Caco-2 (cell line): ENCODE results near the gene SEPTIN10. TPM values are rescaled to one million over a fixed set of nuclear protein-coding genes. Genes with fewer than 3 reads are reported as not detected.

ENCODE experiments used
- BruUV-seq: library from RNA; stranded (reverse); fragments of 400-500 nt; replicated peaks from 2 replicates; lab custom pipeline; 2021; lab: Mats Ljungman, UMichigan
- CTCF ChIA-PET: fragments of 300-600 bp; sonication (Branson Sonifier 250); formaldehyde crosslinking; loops from one replicate; lab custom pipeline; 2022; ENCODE audit warnings: antibody characterized with exemption; lab: Charles Lee
- POLR2A ChIA-PET: fragments of 300-600 bp; sonication (Branson Sonifier 250); formaldehyde crosslinking; loops from one replicate; lab custom pipeline; 2022; ENCODE audit warnings: antibody characterized with exemption; lab: Charles Lee
- DNase-seq, 2 experiments: peaks; one replicate each; pipeline versions ENCODE4 v3.0.0 to v3.0.0-alpha.2; 2020 to 2022
- H3K27me3 ChIP-seq: replicated peaks from 2 replicates; pipeline ENCODE4 v1.6.0; 2011; ENCODE audit warnings: low read length; ENCODE audit not compliant: control insufficient read depth, insufficient read depth
- H3K36me3 ChIP-seq: 2 replicates; pipeline ENCODE4 v1.5.1; 2011; ENCODE audit warnings: low read length; ENCODE audit not compliant: control insufficient read depth, insufficient read depth
- H3K4me1 ChIP-seq: fragments of 250-450 bp; sonication (Bioruptor Pico); 2 replicates; pipeline ENCODE4 v1.5.1; 2020; ENCODE audit warnings: mild to moderate bottlenecking
- H3K4me3 ChIP-seq: 2 replicates; pipeline ENCODE4 v1.5.1; 2011; ENCODE audit warnings: low read depth, mild to moderate bottlenecking, control low read depth, low read length
- H3K9me3 ChIP-seq: fragments of 250-450 bp; sonication (Bioruptor Pico); 2 replicates; pipeline ENCODE4 v1.5.1; 2020; ENCODE audit warnings: mild to moderate bottlenecking, moderate library complexity
- H3K27ac Mint-ChIP-seq: one replicate; pipeline ENCODE4 v1.8.0; 2022; ENCODE audit warnings: mixed read lengths; ENCODE audit not compliant: unreplicated experiment
- H3K27me3 Mint-ChIP-seq: one replicate; pipeline ENCODE4 v1.8.0; 2022; ENCODE audit warnings: mixed read lengths; ENCODE audit not compliant: insufficient read depth, unreplicated experiment
- H3K36me3 Mint-ChIP-seq: one replicate; pipeline ENCODE4 v1.8.0; 2022; ENCODE audit warnings: mild to moderate bottlenecking, mixed read lengths; ENCODE audit not compliant: insufficient read depth, unreplicated experiment
- H3K4me1 Mint-ChIP-seq: one replicate; pipeline ENCODE4 v1.8.0; 2022; ENCODE audit warnings: low read depth, mixed read lengths; ENCODE audit not compliant: unreplicated experiment
- H3K4me3 Mint-ChIP-seq: one replicate; pipeline ENCODE4 v1.8.0; 2022; ENCODE audit warnings: mild to moderate bottlenecking, moderate library complexity, mixed read lengths; ENCODE audit not compliant: unreplicated experiment
- H3K9me3 Mint-ChIP-seq: one replicate; pipeline ENCODE4 v1.8.0; 2022; ENCODE audit warnings: mixed read lengths; ENCODE audit not compliant: unreplicated experiment
- intact Hi-C: fragments of 100-400 bp; cut with micrococcal nuclease; formaldehyde crosslinking; loops from one replicate; pipeline ENCODE4 v1.10.0; 2022; ENCODE audit not compliant: unreplicated experiment
- total RNA-seq: library from RNA; stranded (reverse); gene quantifications from 2 replicates; pipeline ENCODE4 v1.2.3, GENCODE V29; 2022
- TF ChIP-seq, protein P1 (sequence below), 2 experiments: fragments of 200-600 bp in 1 of 2; IDR thresholded peaks; 1 replicate in 1 of 2; 2 replicates in 1 of 2; pipeline versions ENCODE4 v1.5.1 to v1.8.0; 2011 to 2022; ENCODE audit warnings: antibody characterized with exemption in 1 of 2, control low read depth in 1 of 2, inconsistent platforms in 1 of 2, low read depth in 1 of 2, low read length in 1 of 2, mild to moderate bottlenecking in 1 of 2, moderate library complexity in 1 of 2; ENCODE audit not compliant: insufficient read depth in 1 of 2, severe bottlenecking in 1 of 2, unreplicated experiment in 1 of 2

The SEPTIN10 gene
- total RNA-seq, 1 experiment from 2014 or later, result 83.7 TPM

DNA sequence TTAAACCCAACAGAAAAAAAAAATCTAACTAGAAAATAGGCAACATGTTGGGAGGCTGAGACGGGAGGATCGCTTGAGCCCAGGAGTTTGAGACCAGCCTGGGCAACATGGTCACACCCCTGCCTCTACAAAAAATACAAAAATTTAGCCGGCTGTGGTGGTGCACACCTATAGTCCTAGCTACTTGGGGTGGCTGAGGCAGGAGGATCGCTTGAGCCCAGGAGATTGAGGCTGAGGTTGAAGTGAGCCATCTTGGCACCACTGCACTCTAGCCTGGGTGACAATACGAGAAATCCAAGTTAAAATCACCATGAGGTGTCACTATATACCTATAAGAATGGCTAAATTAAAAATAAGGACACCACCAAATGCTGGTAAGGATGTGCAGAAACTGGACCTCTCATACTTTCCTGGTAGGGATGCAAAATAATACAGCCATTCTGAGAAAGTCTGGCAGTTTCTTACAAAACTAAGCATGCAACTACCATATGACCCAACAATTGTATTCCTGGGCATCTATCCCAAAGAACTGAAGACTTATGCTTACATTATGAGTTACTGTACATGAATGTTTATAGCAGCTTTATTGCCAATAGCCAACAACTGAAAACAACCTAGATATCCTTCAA, 2.2 kb downstream of the SEPTIN10 start:
- BruUV-seq, result no TSS peak
- H3K27me3 Mint-ChIP-seq, result no peaks in the 10 kb centered on the region
- H3K27me3 ChIP-seq, result no peaks in the 10 kb centered on the region
- H3K27ac Mint-ChIP-seq, result no peak overlapping the region
- no peaks in the 10 kb centered on the region for H3K9me3 Mint-ChIP-seq
- no peaks in the 10 kb centered on the region for H3K9me3 ChIP-seq
- peaks cover 35% of the 10 kb centered on the region for H3K4me1 ChIP-seq
- ChIA-PET CTCF (interaction anchor here (1.1 to 1.6 kb wide), 2 partner anchors 51 to 104 kb away, joined by 4 to 5 read pairs; no protein-coding TSS in a partner anchor), POLR2A (no interaction called here)
- no peak overlapping the region for H3K4me3 ChIP-seq
- no peaks in the 10 kb centered on the region; the same call in 1 of the 2 replicates for H3K36me3 ChIP-seq
- H3K36me3 Mint-ChIP-seq, result peaks cover 26% of the 10 kb centered on the region
- intact Hi-C loops, result loop anchor here (1.0 kb wide), 1 partner anchor 65 kb away; no protein-coding TSS in a partner anchor
- no peak for DNase-seq
- peak overlapping the region; percentile 95 for H3K4me3 Mint-ChIP-seq
- peaks cover 42% of the 10 kb centered on the region for H3K4me1 Mint-ChIP-seq
- TF ChIP-seq, protein P1, sequence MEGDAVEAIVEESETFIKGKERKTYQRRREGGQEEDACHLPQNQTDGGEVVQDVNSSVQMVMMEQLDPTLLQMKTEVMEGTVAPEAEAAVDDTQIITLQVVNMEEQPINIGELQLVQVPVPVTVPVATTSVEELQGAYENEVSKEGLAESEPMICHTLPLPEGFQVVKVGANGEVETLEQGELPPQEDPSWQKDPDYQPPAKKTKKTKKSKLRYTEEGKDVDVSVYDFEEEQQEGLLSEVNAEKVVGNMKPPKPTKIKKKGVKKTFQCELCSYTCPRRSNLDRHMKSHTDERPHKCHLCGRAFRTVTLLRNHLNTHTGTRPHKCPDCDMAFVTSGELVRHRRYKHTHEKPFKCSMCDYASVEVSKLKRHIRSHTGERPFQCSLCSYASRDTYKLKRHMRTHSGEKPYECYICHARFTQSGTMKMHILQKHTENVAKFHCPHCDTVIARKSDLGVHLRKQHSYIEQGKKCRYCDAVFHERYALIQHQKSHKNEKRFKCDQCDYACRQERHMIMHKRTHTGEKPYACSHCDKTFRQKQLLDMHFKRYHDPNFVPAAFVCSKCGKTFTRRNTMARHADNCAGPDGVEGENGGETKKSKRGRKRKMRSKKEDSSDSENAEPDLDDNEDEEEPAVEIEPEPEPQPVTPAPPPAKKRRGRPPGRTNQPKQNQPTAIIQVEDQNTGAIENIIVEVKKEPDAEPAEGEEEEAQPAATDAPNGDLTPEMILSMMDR (IDR thresholded peaks at IDR 0.05; ENCODE audit: insufficient read depth in 1 of 2, low read depth in 1 of 2, low read length in 1 of 2, severe bottlenecking in 1 of 2, unreplicated experiment in 1 of 2), result no peak

GRCh38 chr2:109609352-109610024, 4.3 kb downstream of the SEPTIN10 start:
- DNase-seq, result no peak

DNA sequence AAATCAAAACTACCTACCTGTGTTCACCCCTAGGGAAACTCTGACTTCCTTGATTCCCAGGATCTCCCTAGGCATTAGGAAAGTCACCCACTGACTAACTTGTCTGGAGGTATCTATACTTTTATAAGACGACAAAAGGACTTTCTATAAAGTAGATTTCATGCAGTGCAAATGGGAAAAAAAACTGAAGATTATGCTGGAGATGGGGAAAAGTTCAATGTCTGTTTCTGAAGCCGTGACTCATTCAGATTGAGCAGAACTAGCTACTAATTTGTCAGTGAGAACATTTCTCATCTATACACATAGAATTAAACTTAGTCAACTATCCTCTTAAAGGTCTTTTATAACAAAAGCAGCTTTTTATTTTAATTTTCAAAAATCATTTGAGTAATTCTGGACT, 6.0 kb downstream of the SEPTIN10 start:
- no peak overlapping the region for H3K4me3 Mint-ChIP-seq
- no peaks in the 10 kb centered on the region for H3K27me3 Mint-ChIP-seq
- Histone ChIP-seq H3K4me1 (peaks cover 35% of the 10 kb centered on the region), H3K4me3 (no peak overlapping the region), H3K27me3 (no peaks in the 10 kb centered on the region), H3K9me3 (no peaks in the 10 kb centered on the region), H3K36me3 (no peaks in the 10 kb centered on the region)
- no peak overlapping the region for H3K27ac Mint-ChIP-seq
- ChIA-PET CTCF (interaction anchor here (1.4 to 2.1 kb wide), 2 partner anchors 55 to 62 kb away, joined by 4 to 6 read pairs; no protein-coding TSS in a partner anchor), POLR2A (no interaction called here)
- H3K36me3 Mint-ChIP-seq, result peaks cover 4% of the 10 kb centered on the region
- H3K9me3 Mint-ChIP-seq, result no peaks in the 10 kb centered on the region
- peaks cover 50% of the 10 kb centered on the region for H3K4me1 Mint-ChIP-seq
- intact Hi-C loops, result no loop called here
- TF ChIP-seq, protein P1 (IDR thresholded peaks at IDR 0.05; ENCODE audit: insufficient read depth in 1 of 2, low read depth in 1 of 2, low read length in 1 of 2, severe bottlenecking in 1 of 2, unreplicated experiment in 1 of 2), result no peak
- no TSS peak for BruUV-seq
- no peak for DNase-seq

More at GRCh38 chr2:109609352-109610024, 4.3 kb downstream of the SEPTIN10 start:
- peaks cover 14% of the 10 kb centered on the region for H3K36me3 Mint-ChIP-seq
- H3K4me3 Mint-ChIP-seq, result no peak overlapping the region
- ChIA-PET POLR2A (no interaction called here), CTCF (no interaction called here)
- no peaks in the 10 kb centered on the region for H3K27me3 Mint-ChIP-seq
- Histone ChIP-seq H3K4me1 (peaks cover 35% of the 10 kb centered on the region), H3K27me3 (no peaks in the 10 kb centered on the region), H3K36me3 (no peaks in the 10 kb centered on the region), H3K4me3 (no peak overlapping the region), H3K9me3 (no peaks in the 10 kb centered on the region)
- no TSS peak for BruUV-seq
- TF ChIP-seq, protein P1 (IDR thresholded peaks at IDR 0.05; ENCODE audit: insufficient read depth in 1 of 2, low read depth in 1 of 2, low read length in 1 of 2, severe bottlenecking in 1 of 2, unreplicated experiment in 1 of 2), result no peak
- H3K27ac Mint-ChIP-seq, result peak overlapping the region; percentile 34
- H3K9me3 Mint-ChIP-seq, result no peaks in the 10 kb centered on the region
- intact Hi-C loops, result no loop called here
- peaks cover 47% of the 10 kb centered on the region for H3K4me1 Mint-ChIP-seq
